A549 (cell line): ENCODE measurements around the gene SMARCA1.

Experiments
- BHLHE40 ChIP-seq: IDR thresholded peaks from 2 replicates; pipeline ENCODE4 v1.6.1; 2012; ENCODE audit warnings: low read depth, low read length, inconsistent platforms
- CHD2 ChIP-seq: fragments of 150-350 bp; IDR thresholded peaks from 2 replicates; pipeline ENCODE4 v1.6.1; 2014; ENCODE audit warnings: low read length; ENCODE audit not compliant: partially characterized antibody
- EP300 ChIP-seq, 2 experiments: fragments of >200 bp; sonication (Bioruptor Twin); formaldehyde crosslinking; IDR thresholded peaks; 2 replicates in 1 of 2; 3 replicates in 1 of 2; pipeline ENCODE4 v1.6.1; 2016 to 2017
- JUNB ChIP-seq: fragments of >200 bp; sonication (Bioruptor Twin); formaldehyde crosslinking; IDR thresholded peaks from 2 replicates; pipeline ENCODE4 v1.6.1; 2016
- NFE2L2 ChIP-seq: fragments of 150-350 bp; conservative IDR thresholded peaks from 2 replicates; pipeline ENCODE4 v1.6.1; 2014; ENCODE audit warnings: low read length
- PBX3 ChIP-seq: IDR thresholded peaks from 2 replicates; pipeline ENCODE4 v1.6.1; 2012
- POLR2A ChIP-seq: IDR thresholded peaks from 2 replicates; pipeline ENCODE4 v1.6.1; 2012; ENCODE audit warnings: mild to moderate bottlenecking, low read length
- SMC3 ChIP-seq: fragments of >200 bp; sonication (Bioruptor Twin); formaldehyde crosslinking; IDR thresholded peaks from 3 replicates; pipeline ENCODE4 v1.6.1; 2018; ENCODE audit warnings: inconsistent platforms
- TFCP2L1 ChIP-seq: fragments of 250-450 bp; sonication (Bioruptor Pico); IDR thresholded peaks from 2 replicates; pipeline ENCODE4 v1.5.0; 2021; ENCODE audit warnings: mild to moderate bottlenecking
- TF ChIP-seq, protein P1 (sequence below): fragments of >200 bp; sonication (Bioruptor Twin); formaldehyde crosslinking; IDR thresholded peaks from 3 replicates; pipeline ENCODE4 v1.5.1; 2016
- TF ChIP-seq, protein P2 (sequence below): fragments of 450-650 bp; IDR thresholded peaks from 2 replicates; pipeline ENCODE4 v1.6.1; 2014; ENCODE audit warnings: antibody characterized with exemption
- TF ChIP-seq, protein P3 (sequence below): IDR thresholded peaks from 2 replicates; pipeline ENCODE4 v1.6.1; 2012; ENCODE audit warnings: low read depth, borderline replicate concordance

DNA sequence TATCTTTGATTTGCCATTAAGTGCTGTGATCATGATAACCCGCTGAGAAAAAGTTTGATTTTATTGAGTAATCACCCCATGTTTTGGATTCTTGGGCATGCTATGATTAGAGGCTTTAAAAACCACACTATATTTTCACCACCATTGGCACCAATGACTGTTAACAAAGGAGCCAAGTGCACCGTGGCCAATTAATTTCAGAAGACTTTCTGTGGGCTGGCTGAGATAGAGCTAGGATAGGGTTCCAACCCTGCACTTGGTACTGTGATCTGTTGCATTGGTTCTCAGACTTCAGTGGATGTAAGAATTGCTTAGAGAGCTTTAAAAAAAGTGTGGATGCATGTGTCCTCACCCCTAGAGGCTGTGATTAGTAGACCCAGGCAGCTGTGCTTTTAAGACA is 49.1 kb upstream of the SMARCA1 start:
- TF ChIP-seq, protein P1, sequence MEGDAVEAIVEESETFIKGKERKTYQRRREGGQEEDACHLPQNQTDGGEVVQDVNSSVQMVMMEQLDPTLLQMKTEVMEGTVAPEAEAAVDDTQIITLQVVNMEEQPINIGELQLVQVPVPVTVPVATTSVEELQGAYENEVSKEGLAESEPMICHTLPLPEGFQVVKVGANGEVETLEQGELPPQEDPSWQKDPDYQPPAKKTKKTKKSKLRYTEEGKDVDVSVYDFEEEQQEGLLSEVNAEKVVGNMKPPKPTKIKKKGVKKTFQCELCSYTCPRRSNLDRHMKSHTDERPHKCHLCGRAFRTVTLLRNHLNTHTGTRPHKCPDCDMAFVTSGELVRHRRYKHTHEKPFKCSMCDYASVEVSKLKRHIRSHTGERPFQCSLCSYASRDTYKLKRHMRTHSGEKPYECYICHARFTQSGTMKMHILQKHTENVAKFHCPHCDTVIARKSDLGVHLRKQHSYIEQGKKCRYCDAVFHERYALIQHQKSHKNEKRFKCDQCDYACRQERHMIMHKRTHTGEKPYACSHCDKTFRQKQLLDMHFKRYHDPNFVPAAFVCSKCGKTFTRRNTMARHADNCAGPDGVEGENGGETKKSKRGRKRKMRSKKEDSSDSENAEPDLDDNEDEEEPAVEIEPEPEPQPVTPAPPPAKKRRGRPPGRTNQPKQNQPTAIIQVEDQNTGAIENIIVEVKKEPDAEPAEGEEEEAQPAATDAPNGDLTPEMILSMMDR: no peak
- TF ChIP-seq POLR2A: no peak
- TF ChIP-seq, protein P2, sequence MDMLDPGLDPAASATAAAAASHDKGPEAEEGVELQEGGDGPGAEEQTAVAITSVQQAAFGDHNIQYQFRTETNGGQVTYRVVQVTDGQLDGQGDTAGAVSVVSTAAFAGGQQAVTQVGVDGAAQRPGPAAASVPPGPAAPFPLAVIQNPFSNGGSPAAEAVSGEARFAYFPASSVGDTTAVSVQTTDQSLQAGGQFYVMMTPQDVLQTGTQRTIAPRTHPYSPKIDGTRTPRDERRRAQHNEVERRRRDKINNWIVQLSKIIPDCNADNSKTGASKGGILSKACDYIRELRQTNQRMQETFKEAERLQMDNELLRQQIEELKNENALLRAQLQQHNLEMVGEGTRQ: no peak
- TF ChIP-seq EP300 (IDR thresholded peaks at IDR 0.05): no peak
- TF ChIP-seq SMC3: no peak
- no peak for TF ChIP-seq JUNB
- TF ChIP-seq CHD2: no peak
- no peak for TF ChIP-seq TFCP2L1 (CRISPR knock-in tag)
- TF ChIP-seq BHLHE40: no peak
- TF ChIP-seq, protein P3, sequence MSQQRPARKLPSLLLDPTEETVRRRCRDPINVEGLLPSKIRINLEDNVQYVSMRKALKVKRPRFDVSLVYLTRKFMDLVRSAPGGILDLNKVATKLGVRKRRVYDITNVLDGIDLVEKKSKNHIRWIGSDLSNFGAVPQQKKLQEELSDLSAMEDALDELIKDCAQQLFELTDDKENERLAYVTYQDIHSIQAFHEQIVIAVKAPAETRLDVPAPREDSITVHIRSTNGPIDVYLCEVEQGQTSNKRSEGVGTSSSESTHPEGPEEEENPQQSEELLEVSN: no peak
- TF ChIP-seq NFE2L2: no peak
- TF ChIP-seq PBX3: no peak
